IgD-negative memory B cell (primary cell): ENCODE data around the gene NPLOC4. TPM values are rescaled to one million over a fixed set of nuclear protein-coding genes. Genes with fewer than 3 reads are reported as not detected.

Experiments
- H3K27ac Mint-ChIP-seq, 3 donors: one replicate each; pipeline ENCODE4 v1.8.0; 2020 to 2022; ENCODE audit warnings: mild to moderate bottlenecking in 3 of 3, mixed read lengths in 3 of 3, moderate library complexity in 1 of 3
- H3K27me3 Mint-ChIP-seq: one replicate; pipeline ENCODE4 v1.8.0; 2021; ENCODE audit warnings: mixed read lengths
- H3K36me3 Mint-ChIP-seq: one replicate; pipeline ENCODE4 v1.8.0; 2020; ENCODE audit warnings: mild to moderate bottlenecking, mixed read lengths
- H3K4me1 Mint-ChIP-seq, 3 donors: one replicate each; pipeline ENCODE4 v1.8.0; 2020 to 2022; ENCODE audit warnings: mixed read lengths in 3 of 3, mild to moderate bottlenecking in 1 of 3
- H3K4me3 Mint-ChIP-seq, 4 donors: one replicate each; pipeline ENCODE4 v1.8.0; 2020 to 2022; ENCODE audit warnings: mild to moderate bottlenecking in 4 of 4, mixed read lengths in 4 of 4, moderate library complexity in 3 of 4
- H3K9me3 Mint-ChIP-seq, 3 donors: one replicate each; pipeline ENCODE4 v1.8.0; 2020 to 2021; ENCODE audit warnings: mixed read lengths in 3 of 3, mild to moderate bottlenecking in 1 of 3
- polyA plus RNA-seq: library from polyadenylated mRNA; unstranded; fragments of 300-500 nt; fragmentation: Illumina TruSeq; gene quantifications from one replicate; pipeline ENCODE4 v1.2.3, GENCODE V29; 2021

Gene NPLOC4
- polyA plus RNA-seq, 1 donor from 2014 or later: 53.5 TPM

GRCh38 chr17:81550285-81550684, 86.6 kb downstream of the NPLOC4 start:
- peaks cover 5% of the 10 kb centered on the region for H3K36me3 Mint-ChIP-seq
- peaks cover 12 to 27% (median 20%) of the 10 kb centered on the region in 3 donors for H3K4me1 Mint-ChIP-seq
- H3K27me3 Mint-ChIP-seq: no peaks in the 10 kb centered on the region
- no peaks in the 10 kb centered on the region for H3K9me3 Mint-ChIP-seq
- H3K27ac Mint-ChIP-seq: peak overlapping the region in 1 of 3 donors; percentile 94
- H3K4me3 Mint-ChIP-seq: peak overlapping the region; percentile 58 to 93 (median 88)

DNA sequence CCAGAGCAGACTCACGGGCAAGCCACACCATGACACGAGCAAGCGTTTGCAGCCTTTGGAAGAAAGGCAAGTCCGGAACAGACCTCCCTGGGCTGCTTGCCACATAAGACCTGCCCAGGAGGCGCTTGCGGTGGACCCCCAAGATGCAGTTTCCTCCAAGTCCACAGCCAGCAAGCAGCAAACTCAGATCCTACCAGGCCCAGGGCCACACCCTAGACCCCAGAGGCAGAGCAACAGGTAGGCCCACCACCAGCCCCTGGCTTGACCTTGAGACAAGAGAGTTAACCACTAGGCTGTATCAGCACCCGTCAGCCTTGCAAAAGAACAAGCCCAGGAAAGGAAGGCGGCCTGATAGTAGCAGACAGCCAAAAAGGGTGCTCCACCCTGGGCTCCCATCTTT, 87.1 kb downstream of the NPLOC4 start:
- Mint-ChIP-seq H3K4me1 (peaks cover 12 to 27% (median 20%) of the 10 kb centered on the region in 3 donors), H3K36me3 (peaks cover 5% of the 10 kb centered on the region), H3K9me3 (no peaks in the 10 kb centered on the region), H3K27me3 (no peaks in the 10 kb centered on the region), H3K27ac (peak overlapping the region in 1 of 3 donors; percentile 94), H3K4me3 (peak overlapping the region; percentile 58 to 93 (median 88))

GRCh38 chr17:81549031-81549557, 87.8 kb downstream of the NPLOC4 start:
- H3K27me3 Mint-ChIP-seq: no peaks in the 10 kb centered on the region
- no peaks in the 10 kb centered on the region for H3K9me3 Mint-ChIP-seq
- peaks cover 12 to 23% (median 18%) of the 10 kb centered on the region in 3 donors for H3K4me1 Mint-ChIP-seq
- H3K4me3 Mint-ChIP-seq: peak overlapping the region in 2 of 4 donors; percentile 57 to 92
- H3K36me3 Mint-ChIP-seq: peaks cover 5% of the 10 kb centered on the region
- H3K27ac Mint-ChIP-seq: peak overlapping the region in 2 of 3 donors; percentile 78 to 94

- Mint-ChIP-seq H3K9me3 (no peaks in the 10 kb centered on the region), H3K27ac (no peak overlapping the region), H3K4me1 (peaks cover 5 to 15% (median 8%) of the 10 kb centered on the region in 3 donors), H3K4me3 (no peak overlapping the region), H3K27me3 (no peaks in the 10 kb centered on the region), H3K36me3 (peaks cover 5% of the 10 kb centered on the region)
Measured at GRCh38 chr17:81547614-81547982, 89.3 kb downstream of the NPLOC4 start.

- no peak overlapping the region for H3K4me3 Mint-ChIP-seq
- H3K4me1 Mint-ChIP-seq: peaks cover 5 to 15% (median 8%) of the 10 kb centered on the region in 3 donors
- peaks cover 5% of the 10 kb centered on the region for H3K36me3 Mint-ChIP-seq
- no peak overlapping the region for H3K27ac Mint-ChIP-seq
- no peaks in the 10 kb centered on the region for H3K9me3 Mint-ChIP-seq
- H3K27me3 Mint-ChIP-seq: no peaks in the 10 kb centered on the region
Measured at GRCh38 chr17:81546906-81547613, 89.9 kb downstream of the NPLOC4 start.

DNA sequence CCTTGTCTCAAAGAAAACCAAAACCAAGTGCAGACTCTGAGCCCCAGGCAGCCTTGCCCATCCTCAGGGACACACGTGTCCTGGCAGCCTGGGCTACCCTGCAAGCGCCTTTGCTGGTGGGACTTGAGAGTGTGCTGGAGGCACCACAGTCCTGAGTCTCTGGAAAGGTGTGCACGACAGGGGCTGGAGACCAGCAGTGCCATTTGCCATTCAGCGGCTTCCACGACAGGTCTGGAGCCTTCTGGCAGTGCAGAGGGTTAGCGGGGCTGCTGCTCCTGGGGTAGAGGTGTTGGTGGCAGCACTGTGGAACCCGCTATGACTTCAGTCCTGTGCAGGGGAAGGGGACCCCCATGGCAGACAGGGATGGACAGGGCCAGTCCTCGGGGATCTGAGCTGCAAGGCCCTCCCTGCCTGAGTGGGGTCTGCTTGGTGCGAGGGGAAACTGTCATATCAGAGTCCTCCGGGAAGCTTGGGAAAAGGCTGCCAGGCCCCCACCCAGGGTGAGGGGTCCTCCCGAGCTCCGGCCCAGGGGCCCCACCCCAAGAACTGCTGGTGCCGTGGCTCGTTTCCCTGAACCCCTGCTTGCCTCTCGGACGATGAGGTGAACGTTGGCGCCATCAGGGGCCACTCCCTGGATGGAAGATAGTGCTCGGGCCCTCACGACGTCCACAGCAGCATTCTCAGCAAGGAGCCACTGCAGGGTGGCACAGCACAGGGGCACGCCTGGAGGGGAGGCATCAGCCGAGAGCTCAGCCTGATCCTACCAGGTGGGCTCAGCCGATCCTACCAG, 91.6 kb downstream of the NPLOC4 start:
- Mint-ChIP-seq H3K27ac (no peak overlapping the region), H3K36me3 (peaks cover 5% of the 10 kb centered on the region), H3K9me3 (no peaks in the 10 kb centered on the region), H3K4me3 (no peak overlapping the region), H3K27me3 (no peaks in the 10 kb centered on the region), H3K4me1 (peaks cover 5 to 8% (median 8%) of the 10 kb centered on the region in 3 donors)

GRCh38 chr17:81544281-81544974, 92.5 kb downstream of the NPLOC4 start:
- Mint-ChIP-seq H3K27me3 (no peaks in the 10 kb centered on the region), H3K4me3 (peak overlapping the region in 1 of 4 donors; percentile 52), H3K36me3 (no peaks in the 10 kb centered on the region), H3K4me1 (peaks cover 0 to 4% (median under 1%) of the 10 kb centered on the region in 3 donors), H3K9me3 (no peaks in the 10 kb centered on the region), H3K27ac (no peak overlapping the region)

DNA sequence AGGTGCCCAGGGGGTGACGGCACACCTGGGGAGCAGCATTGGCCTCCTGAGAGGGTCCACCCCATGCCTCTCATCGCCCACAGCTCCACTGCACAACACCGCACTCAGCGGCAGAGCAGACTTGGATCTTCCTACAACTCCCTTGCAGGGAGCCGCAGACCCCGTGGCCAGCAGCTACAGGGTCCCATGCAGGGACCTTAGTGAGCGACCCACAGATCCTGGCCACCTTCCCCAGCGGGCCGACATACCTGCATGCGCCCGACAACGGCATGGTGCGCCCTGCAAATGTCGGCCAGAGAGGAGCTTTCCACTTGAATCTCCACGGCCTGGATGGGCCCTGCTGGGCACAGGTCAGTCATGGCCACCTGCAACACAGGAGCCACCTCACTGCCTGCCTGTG, 93.2 kb downstream of the NPLOC4 start:
- H3K27ac Mint-ChIP-seq: no peak overlapping the region
- no peaks in the 10 kb centered on the region for H3K4me1 Mint-ChIP-seq
- no peaks in the 10 kb centered on the region for H3K9me3 Mint-ChIP-seq
- H3K4me3 Mint-ChIP-seq: no peak overlapping the region
- H3K36me3 Mint-ChIP-seq: no peaks in the 10 kb centered on the region
- H3K27me3 Mint-ChIP-seq: no peaks in the 10 kb centered on the region

DNA sequence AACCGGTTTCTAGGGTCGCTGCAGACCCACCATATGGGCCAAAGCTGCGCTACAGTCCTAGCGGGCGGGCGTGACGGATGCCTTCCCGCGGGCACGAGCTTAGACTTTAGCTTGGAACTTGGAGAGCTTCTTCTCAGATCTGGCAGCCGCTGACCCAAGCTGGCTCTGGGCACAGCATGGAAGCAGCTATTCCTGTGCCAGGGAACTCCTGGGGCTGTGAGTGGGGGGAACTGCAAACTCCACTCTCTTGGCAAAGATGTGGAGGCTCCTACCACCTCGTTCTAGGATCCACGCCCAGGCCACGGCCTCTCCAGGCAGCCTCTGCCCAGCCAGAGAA, 93.6 kb downstream of the NPLOC4 start:
- Mint-ChIP-seq H3K4me1 (no peaks in the 10 kb centered on the region), H3K9me3 (no peaks in the 10 kb centered on the region), H3K27me3 (no peaks in the 10 kb centered on the region), H3K27ac (no peak overlapping the region), H3K4me3 (no peak overlapping the region), H3K36me3 (no peaks in the 10 kb centered on the region)

- Mint-ChIP-seq H3K4me3 (peak overlapping the region in 1 of 4 donors; percentile 55), H3K27ac (peak overlapping the region in 2 of 3 donors; percentile 65 to 73), H3K9me3 (no peaks in the 10 kb centered on the region), H3K4me1 (peaks cover 0 to 4% (median 0%) of the 10 kb centered on the region in 3 donors), H3K27me3 (peaks cover 5% of the 10 kb centered on the region), H3K36me3 (no peaks in the 10 kb centered on the region)
Measured at GRCh38 chr17:81542431-81543338, 94.2 kb downstream of the NPLOC4 start.

DNA sequence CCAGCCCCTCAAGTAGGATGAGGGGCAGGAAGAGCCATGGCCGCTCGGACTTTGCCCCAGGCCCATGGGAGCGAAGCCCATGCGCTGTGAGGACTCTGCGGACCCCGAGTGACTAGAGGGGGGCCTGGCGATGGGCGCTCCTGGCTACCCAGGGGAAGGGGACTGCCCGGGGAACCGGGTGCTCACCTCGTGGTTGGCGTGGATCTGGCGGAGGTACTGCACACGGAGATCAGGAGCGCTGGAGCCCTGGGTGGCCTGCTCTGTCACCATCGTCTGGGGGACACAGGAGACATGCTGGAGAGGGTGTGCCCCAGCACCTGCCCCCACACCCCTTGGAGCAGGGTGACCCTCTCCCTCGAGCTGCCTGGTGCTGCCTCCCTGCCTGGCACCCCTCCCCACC, 95.8 kb downstream of the NPLOC4 start:
- peaks cover 8% of the 10 kb centered on the region for H3K27me3 Mint-ChIP-seq
- H3K4me1 Mint-ChIP-seq: peaks cover 0 to 6% (median 2%) of the 10 kb centered on the region in 3 donors
- H3K36me3 Mint-ChIP-seq: no peaks in the 10 kb centered on the region
- H3K4me3 Mint-ChIP-seq: no peak overlapping the region
- no peak overlapping the region for H3K27ac Mint-ChIP-seq
- H3K9me3 Mint-ChIP-seq: no peaks in the 10 kb centered on the region

DNA sequence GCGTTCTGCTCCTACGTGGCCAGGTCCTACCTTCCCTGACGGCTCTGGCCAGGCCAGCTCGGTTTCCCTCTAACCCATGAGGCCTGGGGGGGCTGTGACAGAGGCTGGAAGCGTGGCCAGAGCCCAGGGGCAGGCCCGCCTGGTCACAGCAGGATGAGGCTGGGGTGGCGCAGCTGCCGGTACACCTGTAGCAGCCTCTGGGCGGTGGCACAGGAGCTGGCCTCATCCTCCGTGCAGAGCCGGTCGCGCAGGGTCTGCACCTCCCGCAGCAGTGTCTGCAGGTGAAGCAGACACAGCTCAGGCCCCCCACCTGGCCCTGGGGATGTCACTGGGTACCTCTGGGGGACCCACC, 96.3 kb downstream of the NPLOC4 start:
- H3K4me1 Mint-ChIP-seq: peaks cover 0 to 6% (median 2%) of the 10 kb centered on the region in 3 donors
- no peaks in the 10 kb centered on the region for H3K36me3 Mint-ChIP-seq
- H3K27ac Mint-ChIP-seq: no peak overlapping the region
- no peaks in the 10 kb centered on the region for H3K9me3 Mint-ChIP-seq
- H3K27me3 Mint-ChIP-seq: peaks cover 8% of the 10 kb centered on the region
- H3K4me3 Mint-ChIP-seq: no peak overlapping the region

GRCh38 chr17:81539961-81540675, 96.8 kb downstream of the NPLOC4 start:
- Mint-ChIP-seq H3K36me3 (no peaks in the 10 kb centered on the region), H3K4me3 (no peak overlapping the region), H3K27ac (peak overlapping the region in 1 of 3 donors; percentile 53), H3K4me1 (peaks cover 0 to 6% (median 2%) of the 10 kb centered on the region in 3 donors), H3K27me3 (peaks cover 8% of the 10 kb centered on the region), H3K9me3 (no peaks in the 10 kb centered on the region)

DNA sequence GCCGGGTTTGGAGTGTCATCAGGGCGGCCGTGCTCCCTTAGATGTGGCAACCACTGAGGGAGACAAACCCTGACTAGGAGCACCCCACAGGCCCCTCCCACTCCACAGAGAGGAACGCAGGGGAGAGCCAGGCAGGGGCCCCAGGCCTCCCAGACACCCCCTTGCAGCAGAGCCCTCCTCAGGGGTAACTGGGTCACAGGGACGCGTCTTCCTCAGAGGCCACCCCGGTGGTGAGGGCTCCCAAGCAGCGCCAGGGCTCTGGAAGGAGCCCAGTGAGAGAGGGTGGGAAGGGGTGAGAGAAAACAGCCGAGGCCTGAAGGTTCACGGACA, 97.4 kb downstream of the NPLOC4 start:
- H3K4me1 Mint-ChIP-seq: peaks cover 0 to 8% (median 2%) of the 10 kb centered on the region in 3 donors
- peaks cover 8% of the 10 kb centered on the region for H3K27me3 Mint-ChIP-seq
- H3K4me3 Mint-ChIP-seq: no peak overlapping the region
- no peaks in the 10 kb centered on the region for H3K36me3 Mint-ChIP-seq
- no peaks in the 10 kb centered on the region for H3K9me3 Mint-ChIP-seq
- no peak overlapping the region for H3K27ac Mint-ChIP-seq
